Heart left ventricle (tissue), 16 donors: ENCODE data around the gene PLA2G4F. TPM values are rescaled to one million over a fixed set of nuclear protein-coding genes. Genes with fewer than 3 reads are reported as not detected.

ENCODE experiments used
- ATAC-seq, 4 donors: fragments of 200-7000 bp; cut with Tn5 transposase; one replicate each; pipeline ENCODE4 v1.9.1; 2020 to 2022; ENCODE audit warnings: moderate library complexity in 4 of 4, mild to moderate bottlenecking in 3 of 4, moderate number of reproducible peaks in 1 of 4
- DNase-seq, 5 donors: peaks; one replicate each; pipeline ENCODE4 v3.0.0-alpha.2; 2020
- H3K27ac ChIP-seq, 12 donors: fragments of 200-600 bp; sonication (generic) in 4 of 12; one replicate each; pipeline versions ENCODE4 v1.5.0 to v1.8.0; 2016 to 2022; ENCODE audit warnings: mild to moderate bottlenecking in 2 of 12
- H3K27me3 ChIP-seq, 9 donors: fragments of 200-600 bp; sonication (generic) in 2 of 9; one replicate each; pipeline versions ENCODE4 v1.5.1 to v1.8.0; 2016 to 2022; ENCODE audit warnings: mild to moderate bottlenecking in 3 of 9
- H3K36me3 ChIP-seq, 9 donors: fragments of 200-600 bp; sonication (generic) in 2 of 9; one replicate each; pipeline versions ENCODE4 v1.5.0 to v1.8.0; 2018 to 2022; ENCODE audit warnings: mild to moderate bottlenecking in 2 of 9
- H3K4me1 ChIP-seq, 12 donors: fragments of 200-600 bp; sonication (generic) in 4 of 12; one replicate each; pipeline versions ENCODE4 v1.5.0 to v1.8.0; 2016 to 2022; ENCODE audit warnings: mild to moderate bottlenecking in 3 of 12
- H3K4me3 ChIP-seq, 12 donors: fragments of 200-600 bp; sonication (generic) in 4 of 12; one replicate each; pipeline versions ENCODE4 v1.5.0 to v1.8.0; 2017 to 2022; ENCODE audit warnings: mild to moderate bottlenecking in 9 of 12, moderate library complexity in 4 of 12
- H3K9me3 ChIP-seq, 12 donors: fragments of 200-600 bp; sonication (generic) in 4 of 12; one replicate each; pipeline versions ENCODE4 v1.5.0 to v1.8.0; 2016 to 2022; ENCODE audit warnings: mild to moderate bottlenecking in 1 of 12
- CTCF ChIP-seq, 12 donors: fragments of 200-600 bp; sonication (generic) in 4 of 12; IDR thresholded peaks; one replicate each; pipeline versions ENCODE4 v1.5.0 to v1.8.0; 2018 to 2022; ENCODE audit warnings: antibody characterized with exemption in 12 of 12, mild to moderate bottlenecking in 5 of 12
- POLR2A ChIP-seq, 2 donors: fragments of 450-650 bp; IDR thresholded peaks; one replicate each; pipeline ENCODE4 v1.6.1; 2017; ENCODE audit warnings: antibody characterized with exemption in 2 of 2, mild to moderate bottlenecking in 2 of 2, moderate library complexity in 2 of 2
- WGBS, 4 donors: extraction: QIAGEN DNeasy Blood & Tissue Kit in 2 of 4; methylation state at CpG; one replicate each; pipeline versions ENCODE4 v1.1.5 to v1.1.7; 2013 to 2018; 5-methylcytosine and 5-hydroxymethylcytosine counted together
- intact Hi-C, 10 donors: fragments of 100-400 bp; cut with DNase I; formaldehyde crosslinking; loops; one replicate each; pipeline versions ENCODE4 v1.11.1 to v1.14.2; 2022
- polyA plus RNA-seq, 2 donors: library from polyadenylated mRNA; stranded (reverse); fragments of 200-250 nt; gene quantifications; one replicate each; pipeline ENCODE4 v1.2.3, GENCODE V29; 2013
- total RNA-seq, 9 donors: library from RNA; depleted of rRNA in 2 of 9; stranded (reverse); fragments of >200 nt in 2 of 9; fragmentation: NEBNext Ultra II Directional in 3 of 9; extraction: Animal tissue kit (Norgen Biotek cat#: 25700) in 3 of 9; gene quantifications; one replicate each; pipeline versions ENCODE4 v1.1.0 to v1.2.4, GENCODE V29; 2016 to 2023
- donor health status: ischemic (EF 13 %, LVEDD 7.1; RV severe dilation, severe dysfunction).
- donor health status: healthy with polysubstance abuse.
- donor health status: DM: no; HTN: yes; CAD: no.
- donor health status: DM: no; HTN: no; CAD: no.
- donor health status: ischemic (EF 25% LVEDD 6.9; RV normal size, moderate dysfunction).
- donor health status: ischemic (EF 25% LVEDD 5.7; RV mildly dilated, moderate dysfunction).
- donor health status: healthy.
- donor health status: DM: yes; HTN: yes; CAD: no.
- donor health status: ischemic (EF 35%, LVEDD 5.7; RV mildly dilated, moderate dysfunction).
- donor health status: nonischemic (EF 11% LVEDD 7.7; RV severe dilation, severe dysfunction).
- donor health status: DM: yes; HTN: yes; CAD: no.
- donor health status: PGD.
- donor health status: ischemic (EF 29% LVEDD 5.4; RV normal size, mild dysfunction).
- donor health status: nonischemic (EF 23%, LVEDD 6.1; RV moderate dilation, normal function).

The PLA2G4F gene
- total and polyA plus RNA-seq, 11 donors = 0.09 to 9.0 (median 1.4) TPM

GRCh38 chr15:42130246-42130986 is 26.0 kb downstream of the PLA2G4F start:
- DNase-seq (no peak), ATAC-seq (no peak)
- intact Hi-C loops = loop anchor here in 6 of 10 donors (5.0 to 10.0 kb wide), 6 partner anchors 43 to 148 kb away; no protein-coding TSS in a partner anchor
- Histone ChIP-seq H3K9me3 (no peaks in the 10 kb centered on the region), H3K36me3 (no peaks in the 10 kb centered on the region), H3K4me3 (no peak overlapping the region), H3K27ac (no peak overlapping the region), H3K4me1 (no peaks in the 10 kb centered on the region), H3K27me3 (peaks cover 0 to 18% (median 0%) of the 10 kb centered on the region in 9 donors)
- TF ChIP-seq POLR2A (IDR thresholded peaks at IDR 0.05) (no peak), CTCF (IDR thresholded peaks at IDR 0.05) (no peak)
- 69 to 79% (median 71%) methylated on average over 8 of the region's 8 CpGs for WGBS, 4 donors

DNA sequence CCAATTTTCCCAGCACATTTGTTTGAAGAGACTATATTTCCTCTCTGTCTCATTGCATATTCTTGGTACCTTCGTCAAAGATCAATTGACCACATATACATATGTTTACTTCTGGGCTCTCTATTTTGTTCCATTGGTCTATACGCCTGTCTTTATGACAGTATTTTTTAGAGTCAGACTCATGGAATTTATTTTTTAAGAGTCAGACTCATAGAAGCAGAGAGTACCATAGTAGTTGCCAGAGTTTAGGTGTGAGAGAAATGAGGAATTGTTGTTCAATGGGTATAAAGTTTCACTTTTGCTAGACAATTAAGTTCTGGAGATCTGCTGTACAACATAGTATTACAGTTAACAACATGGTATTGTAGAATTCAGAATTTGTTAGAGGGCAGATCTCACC is 27.1 kb downstream of the PLA2G4F start:
- intact Hi-C loops = no loop called here
- DNase-seq (no peak), ATAC-seq (no peak)
- H3K27me3 ChIP-seq = peaks cover 0 to 18% (median 0%) of the 10 kb centered on the region in 9 donors
- H3K27ac ChIP-seq = no peak overlapping the region
- no peak for TF ChIP-seq CTCF (IDR thresholded peaks at IDR 0.05)
- TF ChIP-seq POLR2A (IDR thresholded peaks at IDR 0.05) = no peak
- no peaks in the 10 kb centered on the region for H3K9me3 ChIP-seq
- H3K36me3 ChIP-seq = no peaks in the 10 kb centered on the region
- WGBS, 4 donors = 87 to 92% (median 88%) methylated on average over 2 of the region's 2 CpGs
- no peak overlapping the region for H3K4me3 ChIP-seq
- H3K4me1 ChIP-seq = no peaks in the 10 kb centered on the region

GRCh38 chr15:42128476-42128875 is 28.0 kb downstream of the PLA2G4F start:
- Histone ChIP-seq H3K4me3 (no peak overlapping the region), H3K27ac (no peak overlapping the region), H3K4me1 (no peaks in the 10 kb centered on the region), H3K9me3 (no peaks in the 10 kb centered on the region), H3K27me3 (peaks cover 0 to 18% (median 0%) of the 10 kb centered on the region in 9 donors), H3K36me3 (no peaks in the 10 kb centered on the region)
- no peak for TF ChIP-seq POLR2A (IDR thresholded peaks at IDR 0.05)
- no peak for TF ChIP-seq CTCF (IDR thresholded peaks at IDR 0.05)
- WGBS, 4 donors = 60 to 65% (median 62%) methylated on average over 6 of the region's 6 CpGs
- ATAC-seq = no peak
- DNase-seq = no peak
- intact Hi-C loops = no loop called here

- 90 to 98% (median 96%) methylated on average over 3 of the region's 3 CpGs for WGBS, 4 donors
- intact Hi-C loops = no loop called here
- TF ChIP-seq CTCF (IDR thresholded peaks at IDR 0.05) (no peak), POLR2A (IDR thresholded peaks at IDR 0.05) (no peak)
- DNase-seq (no peak), ATAC-seq (no peak)
- Histone ChIP-seq H3K27ac (no peak overlapping the region), H3K27me3 (peaks cover 0 to 11% (median 0%) of the 10 kb centered on the region in 9 donors), H3K9me3 (no peaks in the 10 kb centered on the region), H3K36me3 (no peaks in the 10 kb centered on the region), H3K4me3 (no peak overlapping the region), H3K4me1 (peaks cover 0 to 5% (median 0%) of the 10 kb centered on the region in 12 donors)
These were observed 32.9 kb downstream of the PLA2G4F start for GRCh38 chr15:42123546-42123945.
